Measurements from ENCODE around the gene MAGI1.

MAGI1 gene

GRCh38 chr3:65831733-65832425 is 206.8 kb downstream of the MAGI1 start:
- no peak for DNase-seq (ENCODE audit: low read depth)

GRCh38 chr3:65830948-65831732 is 207.6 kb downstream of the MAGI1 start:
- no peak for DNase-seq (ENCODE audit: low read depth)

- DNase-seq (ENCODE audit: low read depth): no peak
Measured at GRCh38 chr3:65829228-65829627, 209.5 kb downstream of the MAGI1 start.

GRCh38 chr3:65828706-65829105 is 210.0 kb downstream of the MAGI1 start:
- DNase-seq (ENCODE audit: low read depth): no peak

- no peak for DNase-seq (ENCODE audit: low read depth)
Measured at GRCh38 chr3:65827076-65827475, 211.6 kb downstream of the MAGI1 start.

GRCh38 chr3:65824166-65824565 is 214.6 kb downstream of the MAGI1 start:
- no peak for DNase-seq (ENCODE audit: low read depth)

GRCh38 chr3:65820600-65820999 is 218.1 kb downstream of the MAGI1 start:
- no peak for DNase-seq (ENCODE audit: low read depth)

- DNase-seq (ENCODE audit: low read depth): no peak
Measured at GRCh38 chr3:65819896-65820295, 218.8 kb downstream of the MAGI1 start.

GRCh38 chr3:65817553-65818126 is 221.1 kb downstream of the MAGI1 start:
- DNase-seq (ENCODE audit: low read depth): no peak

- DNase-seq (ENCODE audit: low read depth): no peak
Measured at GRCh38 chr3:65816208-65816607, 222.5 kb downstream of the MAGI1 start.

- DNase-seq (ENCODE audit: low read depth): no peak
Measured at GRCh38 chr3:65814845-65815578, 223.7 kb downstream of the MAGI1 start.

GRCh38 chr3:65811892-65812291 is 226.8 kb downstream of the MAGI1 start:
- no peak for DNase-seq (ENCODE audit: low read depth)

- DNase-seq (ENCODE audit: low read depth): no peak
Measured at GRCh38 chr3:65811086-65811761, 227.5 kb downstream of the MAGI1 start.

GRCh38 chr3:65810302-65810701 is 228.4 kb downstream of the MAGI1 start:
- DNase-seq (ENCODE audit: low read depth): no peak

- DNase-seq (ENCODE audit: low read depth): no peak
Measured at GRCh38 chr3:65809641-65810150, 229.0 kb downstream of the MAGI1 start.

- DNase-seq (ENCODE audit: low read depth): no peak
Measured at GRCh38 chr3:65808824-65809223, 229.9 kb downstream of the MAGI1 start.

GRCh38 chr3:65808407-65808806 is 230.3 kb downstream of the MAGI1 start:
- no peak for DNase-seq (ENCODE audit: low read depth)

GRCh38 chr3:65807225-65807624 is 231.5 kb downstream of the MAGI1 start:
- DNase-seq (ENCODE audit: low read depth): no peak

- no peak for DNase-seq (ENCODE audit: low read depth)
Measured at GRCh38 chr3:65806600-65806999, 232.1 kb downstream of the MAGI1 start.

- no peak for DNase-seq (ENCODE audit: low read depth)
Measured at GRCh38 chr3:65796676-65797075, 242.0 kb downstream of the MAGI1 start.

- no peak for DNase-seq (ENCODE audit: low read depth)
Measured at GRCh38 chr3:65795166-65795565, 243.6 kb downstream of the MAGI1 start.

All from activated T-helper 1 cell treated with Interleukin-2 at 50 U/mL for 16 hours (primary cell).